GM18858 (cell line): ENCODE measurements around the gene STEAP3.
A peak's percentile ranks its signal among the peaks of the same experiment; 100 is the strongest.

Experiments used
- ATAC-seq: cut with Tn5 transposase; IDR thresholded peaks from one replicate; pipeline ENCODE4 v1.9.1; 2021; ENCODE audit not compliant: unreplicated experiment

Gene STEAP3

GRCh38 chr2:119290859-119291587 lies 67.4 kb downstream of the STEAP3 start:
- peak; percentile 86 for ATAC-seq

- no peak for ATAC-seq
Observed at GRCh38 chr2:119291588-119292167, 68.0 kb downstream of the STEAP3 start.

DNA sequence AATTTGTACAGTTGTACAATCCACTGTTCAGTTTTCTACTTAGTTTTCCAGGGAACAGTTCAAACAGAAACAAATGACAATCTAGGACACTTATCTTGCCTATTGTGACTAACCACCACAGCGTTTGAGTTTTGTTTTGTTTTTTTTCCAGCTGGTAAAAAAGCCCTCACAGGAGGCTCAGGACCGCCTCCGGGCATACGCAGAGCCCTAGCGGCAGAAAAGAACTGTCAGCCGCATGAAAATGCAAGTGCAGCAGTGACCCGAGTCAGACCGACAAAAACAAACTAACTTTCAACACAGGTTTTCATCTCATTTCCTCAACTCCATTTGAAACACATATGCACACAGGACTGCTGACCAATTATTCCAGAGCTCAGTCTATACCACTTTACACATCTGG lies 68.6 kb downstream of the STEAP3 start:
- no peak for ATAC-seq

GRCh38 chr2:119293254-119293653 lies 69.6 kb downstream of the STEAP3 start:
- no peak for ATAC-seq

DNA sequence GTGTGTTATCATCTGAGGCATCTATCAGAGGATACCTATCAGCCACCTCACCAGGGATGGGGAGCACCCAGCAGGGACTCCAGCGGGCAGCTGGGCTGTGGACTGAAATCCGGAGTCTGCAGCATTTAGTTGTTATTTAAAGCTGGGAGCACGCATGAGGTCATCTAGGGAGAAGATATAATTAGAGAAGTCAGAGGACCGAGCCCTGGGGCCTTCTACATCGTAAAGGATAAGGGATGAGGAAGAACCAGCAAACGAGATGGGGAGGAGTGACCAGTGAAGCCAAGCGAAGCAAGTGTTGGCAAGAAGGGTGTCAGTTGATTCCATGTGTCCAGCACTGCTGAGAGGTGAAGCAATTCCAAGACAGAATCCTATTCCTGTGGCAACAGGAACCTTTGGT lies 70.3 kb downstream of the STEAP3 start:
- no peak for ATAC-seq

DNA sequence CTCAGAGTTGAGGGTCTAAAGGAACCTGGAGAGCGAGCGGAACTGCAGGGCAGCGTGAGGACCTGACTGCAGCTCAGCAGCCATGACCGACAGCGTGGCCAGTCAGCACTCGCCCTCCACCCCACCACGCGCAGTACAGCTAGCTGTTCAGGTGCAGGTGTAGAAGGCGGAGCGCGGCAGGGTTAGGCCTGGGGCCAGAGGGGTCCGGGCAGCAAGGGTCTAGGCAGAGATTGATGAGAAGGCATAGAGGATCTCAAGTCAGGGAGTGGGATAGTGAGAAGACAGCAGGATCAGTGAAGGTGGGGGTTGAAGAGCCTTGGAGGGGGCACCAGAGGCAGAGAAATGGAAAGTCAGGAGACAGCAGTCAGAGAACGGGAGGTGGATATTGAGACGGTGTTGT lies 71.0 kb downstream of the STEAP3 start:
- no peak for ATAC-seq

DNA sequence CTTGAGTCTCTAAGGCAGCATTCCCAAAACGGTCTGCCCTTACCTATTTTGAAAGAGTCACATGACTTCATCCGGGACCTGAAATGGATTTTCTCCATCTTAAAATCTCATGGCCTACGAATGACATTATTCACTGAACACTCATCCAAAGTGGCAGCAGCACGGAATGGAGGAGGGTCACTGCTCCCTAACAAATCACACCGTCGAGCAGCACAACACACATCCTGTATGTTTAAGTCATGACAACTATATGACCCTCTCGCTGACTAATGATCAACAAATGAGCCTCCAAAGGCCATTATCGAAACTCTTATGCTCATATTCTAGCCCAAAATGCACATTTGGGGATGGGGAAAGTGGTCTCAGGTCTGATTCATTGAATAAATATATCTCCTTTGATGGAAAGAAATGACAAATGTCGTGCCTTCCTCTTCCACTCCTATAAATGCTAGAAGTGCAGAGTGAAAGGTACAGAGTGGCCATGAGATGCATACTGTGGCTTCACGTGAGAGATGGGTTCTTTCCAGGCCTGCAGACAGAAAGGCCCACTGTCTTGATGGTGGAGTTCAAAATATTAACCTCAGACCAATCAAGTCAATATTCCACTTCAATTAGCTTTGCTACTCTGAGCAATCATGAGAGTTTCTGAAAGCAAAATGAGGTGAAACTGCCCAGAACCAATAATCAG lies 72.2 kb downstream of the STEAP3 start:
- no peak for ATAC-seq

- no peak for ATAC-seq
Observed at GRCh38 chr2:119301413-119301812, 77.8 kb downstream of the STEAP3 start.

DNA sequence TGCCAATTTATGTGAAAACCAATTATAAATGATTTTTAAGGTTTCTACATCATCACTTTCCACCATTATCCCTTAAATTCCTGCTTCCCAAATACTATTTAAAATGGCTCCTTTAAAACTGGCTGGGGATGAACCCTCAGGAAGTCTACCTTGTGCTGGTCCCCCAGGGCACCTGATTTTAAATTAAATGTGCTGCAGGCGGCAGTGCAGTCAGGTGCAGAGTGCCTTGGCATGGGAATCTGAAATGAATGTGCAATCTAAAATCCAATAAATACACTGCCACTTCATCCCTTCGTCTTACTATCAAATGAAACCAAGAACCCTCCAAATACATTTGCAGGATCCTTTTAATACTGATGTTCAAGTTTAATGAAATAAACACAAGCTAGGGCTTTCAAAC lies 81.2 kb downstream of the STEAP3 start:
- ATAC-seq: no peak

DNA sequence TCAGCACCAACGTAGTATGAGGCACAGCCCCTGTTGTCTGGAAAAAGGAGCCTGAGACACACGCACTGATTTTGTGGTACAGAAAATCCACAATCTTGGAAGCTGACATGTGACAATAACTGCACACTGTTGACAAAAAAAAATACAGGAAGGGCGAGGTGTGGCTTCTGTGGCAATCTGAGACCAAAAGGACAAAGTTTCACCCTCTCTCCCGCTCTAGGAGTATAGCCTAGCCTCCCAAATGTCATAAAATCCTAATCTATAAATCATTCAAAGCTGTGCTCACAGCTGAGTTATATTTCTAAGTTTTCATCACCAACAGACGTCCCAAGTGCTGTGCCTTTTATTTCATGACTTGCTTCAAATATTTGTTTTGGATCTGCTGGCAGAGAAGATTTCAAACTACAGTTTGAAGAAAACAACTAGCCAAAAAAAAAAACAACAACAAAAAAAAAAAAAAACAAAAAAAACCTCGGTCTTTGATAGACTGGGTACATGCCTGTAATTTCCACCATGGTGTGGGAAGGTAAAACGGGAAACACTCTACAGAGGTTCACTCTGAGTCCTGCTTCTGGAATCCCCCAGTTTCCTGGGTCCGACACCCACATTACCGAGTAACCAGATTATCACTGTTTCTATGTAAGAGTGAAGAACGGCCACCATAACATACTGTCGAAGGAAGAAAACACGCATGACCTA lies 82.0 kb downstream of the STEAP3 start:
- ATAC-seq: no peak

DNA sequence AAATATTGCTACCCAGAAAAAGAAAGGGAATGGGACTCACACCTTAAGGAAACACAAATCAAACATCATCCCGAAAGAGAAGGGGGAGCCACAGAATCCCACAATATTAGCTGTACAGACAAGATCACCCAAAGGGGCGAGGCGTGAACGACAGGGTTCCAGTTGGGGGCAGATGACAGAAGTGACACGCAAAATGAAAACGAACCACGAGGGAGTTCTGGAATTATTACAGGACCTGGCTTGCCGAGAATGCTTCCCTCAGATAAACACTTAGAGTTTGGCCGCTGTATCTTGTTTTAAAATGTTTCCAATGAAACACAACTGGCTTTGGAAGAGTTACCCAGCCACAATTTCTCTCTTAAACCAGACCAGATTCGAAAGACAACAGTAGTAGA lies 82.6 kb downstream of the STEAP3 start:
- no peak for ATAC-seq

- ATAC-seq: no peak
Observed at GRCh38 chr2:119307419-119308140, 83.9 kb downstream of the STEAP3 start.

DNA sequence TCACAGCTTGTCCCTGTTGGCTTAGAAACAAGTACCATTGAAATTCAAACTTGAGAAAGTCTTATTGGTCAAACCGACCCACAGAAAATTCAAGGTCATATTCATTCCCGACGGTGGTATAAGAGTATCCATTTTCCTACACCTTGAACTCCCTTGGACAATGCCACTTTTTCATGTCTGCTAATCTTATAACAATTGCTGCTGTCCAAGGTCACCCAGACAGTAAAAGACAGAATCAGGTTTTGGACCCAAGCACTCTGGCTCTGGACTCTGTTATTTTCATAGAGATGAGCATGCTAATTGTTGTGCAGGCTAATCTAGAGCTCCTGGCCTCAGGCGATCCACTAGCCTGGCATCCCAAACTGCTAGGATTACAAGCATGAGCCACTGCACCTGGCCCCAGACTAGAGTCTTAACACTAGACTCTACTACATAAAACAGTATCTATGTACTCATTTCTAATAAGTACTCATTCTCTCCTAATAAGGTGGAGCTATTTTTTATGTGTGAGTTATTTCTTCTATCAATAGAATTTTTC lies 85.2 kb downstream of the STEAP3 start:
- no peak for ATAC-seq

DNA sequence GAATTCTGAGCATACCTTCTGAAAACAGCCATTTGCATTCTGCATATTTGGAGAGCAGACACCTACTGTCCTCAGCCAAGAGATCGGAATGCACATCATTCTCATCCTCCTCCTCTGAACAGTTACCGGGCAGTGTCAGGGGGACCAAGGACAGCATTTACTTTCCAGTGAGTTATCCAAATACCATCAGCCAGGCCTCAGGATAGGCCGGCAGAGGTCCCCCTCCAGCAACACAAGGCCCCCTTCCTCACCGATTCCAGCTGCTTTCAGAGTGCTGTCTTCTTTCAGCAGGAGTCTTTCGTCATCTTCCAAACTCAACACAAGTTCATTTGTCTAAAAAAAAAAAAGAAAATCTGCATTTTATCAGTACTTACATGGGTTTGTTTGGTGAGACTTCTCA lies 87.7 kb downstream of the STEAP3 start:
- ATAC-seq: no peak

GRCh38 chr2:119311831-119312230 lies 88.2 kb downstream of the STEAP3 start:
- no peak for ATAC-seq
